MM.1S (cell line): ENCODE measurements around the gene DDX20.

Experiments
- CTCF ChIP-seq: fragments of 300-600 bp; sonication (generic); IDR thresholded peaks from 2 replicates; pipeline ENCODE4 v1.5.1; 2016; ENCODE audit warnings: antibody characterized with exemption, low read length, mixed read lengths
- EZH2 ChIP-seq: fragments of 300-600 bp; sonication (generic); optimal IDR thresholded peaks from 2 replicates; pipeline ENCODE3; 2017; ENCODE audit warnings: low read depth, mild to moderate bottlenecking, antibody characterized with exemption, low read length, mixed read lengths

- TF ChIP-seq CTCF (no peak), EZH2 (no peak)
Measured at GRCh38 chr1:111803951-111804350, 48.2 kb downstream of the DDX20 start.
